ENCODE data around the gene ZNF860.

GRCh38 chr3:31959951-31960792 lies 21.4 kb upstream of the ZNF860 start:
- no peak for TF ChIP-seq JUND (IDR thresholded peaks at IDR 0.05)
- no peak for TF ChIP-seq CTCF (IDR thresholded peaks at IDR 0.05)
- TF ChIP-seq ZBTB33 (IDR thresholded peaks at IDR 0.05; ENCODE audit: borderline replicate concordance, low read depth) = no peak
- no peak for TF ChIP-seq EP300 (IDR thresholded peaks at IDR 0.05; ENCODE audit: borderline replicate concordance in 1 of 2, low read depth in 1 of 2, low read length in 1 of 2)
- TF ChIP-seq GABPA (IDR thresholded peaks at IDR 0.05; ENCODE audit: low read depth) = no peak
- no peak for TF ChIP-seq RFX5 (IDR thresholded peaks at IDR 0.05; ENCODE audit: low read length)
- no peak for TF ChIP-seq RAD21 (IDR thresholded peaks at IDR 0.05; ENCODE audit: low read length)
- TF ChIP-seq EZH2phosphoT487 (IDR thresholded peaks at IDR 0.05; ENCODE audit: borderline replicate concordance, low read depth) = no peak
- TF ChIP-seq POLR2AphosphoS5 (IDR thresholded peaks at IDR 0.05; ENCODE audit: low read depth, low read length) = no peak
- TF ChIP-seq, protein P1, sequence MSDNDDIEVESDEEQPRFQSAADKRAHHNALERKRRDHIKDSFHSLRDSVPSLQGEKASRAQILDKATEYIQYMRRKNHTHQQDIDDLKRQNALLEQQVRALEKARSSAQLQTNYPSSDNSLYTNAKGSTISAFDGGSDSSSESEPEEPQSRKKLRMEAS (IDR thresholded peaks at IDR 0.05; ENCODE audit: low read depth) = no peak
